OCI-LY7 (cell line): ENCODE measurements around the gene RNF214. TPM values are rescaled to one million over a fixed set of nuclear protein-coding genes. Genes with fewer than 3 reads are reported as not detected.

Experiments
- BruUV-seq: library from RNA; stranded (reverse); fragments of 400-500 nt; replicated peaks from 2 replicates; lab custom pipeline; 2021; lab: Mats Ljungman, UMichigan
- CTCF ChIA-PET: fragments of 300-600 bp; sonication (Branson Sonifier 250); formaldehyde crosslinking; loops from one replicate; lab custom pipeline; 2022; ENCODE audit warnings: antibody characterized with exemption; ENCODE audit not compliant: unreplicated experiment; lab: Charles Lee
- POLR2A ChIA-PET: fragments of 300-600 bp; sonication (Branson Sonifier 250); formaldehyde crosslinking; loops from one replicate; lab custom pipeline; 2022; ENCODE audit warnings: antibody characterized with exemption; lab: Charles Lee
- DNase-seq: peaks from one replicate; pipeline ENCODE4 v3.0.0-alpha.2; 2015; ENCODE audit warnings: low spot score
- H2AFZ ChIP-seq: fragments of 200-600 bp; sonication (generic), shearing (Covaris generic); 2 replicates; pipeline ENCODE4 v1.6.1; 2014; ENCODE audit warnings: mild to moderate bottlenecking, antibody characterized with exemption, low read length, moderate library complexity
- H3K27ac ChIP-seq: fragments of 200-600 bp; sonication (generic); 2 replicates; pipeline ENCODE4 v1.5.1; 2014; ENCODE audit warnings: mixed run types, low read depth, mild to moderate bottlenecking, moderate library complexity, low read length, inconsistent platforms; ENCODE audit not compliant: poor library complexity, severe bottlenecking
- H3K36me3 ChIP-seq: fragments of 200-600 bp; sonication (generic); 2 replicates; pipeline ENCODE4 v1.6.1; 2014; ENCODE audit warnings: mild to moderate bottlenecking, antibody characterized with exemption, low read length, moderate library complexity, mixed read lengths; ENCODE audit not compliant: insufficient read depth
- H3K4me1 ChIP-seq: fragments of 200-600 bp; sonication (generic); 2 replicates; pipeline ENCODE4 v1.5.1; 2014; ENCODE audit warnings: mild to moderate bottlenecking, low read length; ENCODE audit not compliant: insufficient read depth, poor library complexity, severe bottlenecking
- H3K4me2 ChIP-seq: fragments of 200-600 bp; sonication (generic); 2 replicates; pipeline ENCODE4 v1.6.1; 2014; ENCODE audit warnings: mild to moderate bottlenecking, low read length
- H3K4me3 ChIP-seq: fragments of 200-600 bp; sonication (generic); 2 replicates; pipeline ENCODE4 v1.5.1; 2014; ENCODE audit warnings: mild to moderate bottlenecking, low read depth, low read length; ENCODE audit not compliant: poor library complexity, severe bottlenecking
- H3K79me2 ChIP-seq: fragments of 200-600 bp; sonication (generic); 2 replicates; pipeline ENCODE4 v1.6.1; 2016; ENCODE audit warnings: low read depth, mild to moderate bottlenecking, low read length, moderate library complexity, mixed read lengths; ENCODE audit not compliant: insufficient read depth
- H3K9me2 ChIP-seq: fragments of 200-600 bp; sonication (generic); 2 replicates; pipeline ENCODE4 v1.6.1; 2016; ENCODE audit warnings: mild to moderate bottlenecking, low read length, mixed read lengths; ENCODE audit not compliant: insufficient read depth
- H3K9me3 ChIP-seq: fragments of 200-600 bp; sonication (generic); 2 replicates; pipeline ENCODE4 v1.6.1; 2014; ENCODE audit warnings: mild to moderate bottlenecking, mixed run types, low read length, mixed read lengths
- H4K20me1 ChIP-seq: fragments of 200-600 bp; sonication (generic); 2 replicates; pipeline ENCODE4 v1.6.1; 2014; ENCODE audit warnings: mild to moderate bottlenecking, antibody characterized with exemption, low read length, moderate library complexity, mixed read lengths; ENCODE audit not compliant: insufficient read depth
- EZH2phosphoT487 ChIP-seq: fragments of 200-600 bp; sonication (generic); IDR thresholded peaks from 2 replicates; pipeline ENCODE4 v1.6.1; 2018; ENCODE audit warnings: low read depth, borderline replicate concordance, mild to moderate bottlenecking, mixed run types, antibody characterized with exemption, low read length, moderate library complexity, mixed read lengths
- intact Hi-C: fragments of 100-400 bp; cut with micrococcal nuclease; formaldehyde crosslinking; loops from one replicate; pipeline ENCODE4 v1.10.0; 2022; ENCODE audit not compliant: unreplicated experiment
- total RNA-seq, 2 experiments: library from RNA; depleted of rRNA in 1 of 2; stranded (reverse); fragments of >200 nt in 1 of 2; shearing (Covaris generic) in 1 of 2; gene quantifications; 2 replicates each; pipeline ENCODE4 v1.2.3, GENCODE V29; 2014 to 2022
- TF ChIP-seq, protein P1 (sequence below): fragments of 200-600 bp; sonication (generic); conservative IDR thresholded peaks from 2 replicates; pipeline ENCODE4 v1.5.1; 2014; ENCODE audit warnings: mild to moderate bottlenecking, antibody characterized with exemption, low read length, moderate library complexity, mixed read lengths

Gene RNF214
- total RNA-seq, 2 experiments from 2014 or later: 11.2 to 30.2 TPM

DNA sequence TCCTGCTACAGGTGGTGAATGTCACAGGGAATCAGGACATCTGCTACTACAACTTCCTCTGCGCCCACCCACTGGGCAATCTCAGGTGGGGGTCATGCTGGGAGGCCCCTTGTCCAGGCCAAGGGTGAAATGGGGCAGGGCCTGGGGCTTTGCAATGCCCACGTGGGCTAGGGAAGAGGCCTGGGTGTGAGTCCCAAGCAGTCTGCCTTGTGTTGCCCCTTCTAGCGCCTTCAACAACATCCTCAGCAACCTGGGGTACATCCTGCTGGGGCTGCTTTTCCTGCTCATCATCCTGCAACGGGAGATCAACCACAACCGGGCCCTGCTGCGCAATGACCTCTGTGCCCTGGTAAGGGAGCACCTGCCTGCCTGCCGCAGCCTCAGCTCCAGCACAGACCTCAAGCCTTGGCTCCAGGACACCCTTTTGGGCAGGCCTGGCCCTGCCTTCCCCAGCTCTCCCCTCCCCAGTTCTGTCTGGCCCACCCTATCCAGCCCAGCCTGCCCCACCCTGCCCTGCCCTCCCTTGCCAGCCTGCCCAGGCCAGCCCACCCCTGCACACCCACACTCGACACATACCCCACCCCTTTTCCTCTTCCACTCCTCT lies 42.4 kb upstream of the RNF214 start:
- intact Hi-C loops: no loop called here
- Histone ChIP-seq H3K36me3 (peaks cover 35% of the 10 kb centered on the region; the same call in 1 of the 2 replicates), H3K27ac (peak overlapping the region; percentile 44), H3K4me1 (peaks cover 37% of the 10 kb centered on the region), H3K4me3 (peak overlapping the region; percentile 7), H4K20me1 (no peaks in the 10 kb centered on the region), H3K9me3 (no peaks in the 10 kb centered on the region), H2AFZ (peak overlapping the region; percentile 54; the same call in 1 of the 2 replicates), H3K4me2 (peak overlapping the region; percentile 56), H3K9me2 (no peaks in the 10 kb centered on the region), H3K79me2 (no peaks in the 10 kb centered on the region)
- ChIA-PET POLR2A (no interaction called here), CTCF (no interaction called here)
- TF ChIP-seq, protein P1, sequence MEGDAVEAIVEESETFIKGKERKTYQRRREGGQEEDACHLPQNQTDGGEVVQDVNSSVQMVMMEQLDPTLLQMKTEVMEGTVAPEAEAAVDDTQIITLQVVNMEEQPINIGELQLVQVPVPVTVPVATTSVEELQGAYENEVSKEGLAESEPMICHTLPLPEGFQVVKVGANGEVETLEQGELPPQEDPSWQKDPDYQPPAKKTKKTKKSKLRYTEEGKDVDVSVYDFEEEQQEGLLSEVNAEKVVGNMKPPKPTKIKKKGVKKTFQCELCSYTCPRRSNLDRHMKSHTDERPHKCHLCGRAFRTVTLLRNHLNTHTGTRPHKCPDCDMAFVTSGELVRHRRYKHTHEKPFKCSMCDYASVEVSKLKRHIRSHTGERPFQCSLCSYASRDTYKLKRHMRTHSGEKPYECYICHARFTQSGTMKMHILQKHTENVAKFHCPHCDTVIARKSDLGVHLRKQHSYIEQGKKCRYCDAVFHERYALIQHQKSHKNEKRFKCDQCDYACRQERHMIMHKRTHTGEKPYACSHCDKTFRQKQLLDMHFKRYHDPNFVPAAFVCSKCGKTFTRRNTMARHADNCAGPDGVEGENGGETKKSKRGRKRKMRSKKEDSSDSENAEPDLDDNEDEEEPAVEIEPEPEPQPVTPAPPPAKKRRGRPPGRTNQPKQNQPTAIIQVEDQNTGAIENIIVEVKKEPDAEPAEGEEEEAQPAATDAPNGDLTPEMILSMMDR: no peak
- no peak for TF ChIP-seq EZH2phosphoT487
- DNase-seq: peak; percentile 23
- BruUV-seq: no TSS peak

DNA sequence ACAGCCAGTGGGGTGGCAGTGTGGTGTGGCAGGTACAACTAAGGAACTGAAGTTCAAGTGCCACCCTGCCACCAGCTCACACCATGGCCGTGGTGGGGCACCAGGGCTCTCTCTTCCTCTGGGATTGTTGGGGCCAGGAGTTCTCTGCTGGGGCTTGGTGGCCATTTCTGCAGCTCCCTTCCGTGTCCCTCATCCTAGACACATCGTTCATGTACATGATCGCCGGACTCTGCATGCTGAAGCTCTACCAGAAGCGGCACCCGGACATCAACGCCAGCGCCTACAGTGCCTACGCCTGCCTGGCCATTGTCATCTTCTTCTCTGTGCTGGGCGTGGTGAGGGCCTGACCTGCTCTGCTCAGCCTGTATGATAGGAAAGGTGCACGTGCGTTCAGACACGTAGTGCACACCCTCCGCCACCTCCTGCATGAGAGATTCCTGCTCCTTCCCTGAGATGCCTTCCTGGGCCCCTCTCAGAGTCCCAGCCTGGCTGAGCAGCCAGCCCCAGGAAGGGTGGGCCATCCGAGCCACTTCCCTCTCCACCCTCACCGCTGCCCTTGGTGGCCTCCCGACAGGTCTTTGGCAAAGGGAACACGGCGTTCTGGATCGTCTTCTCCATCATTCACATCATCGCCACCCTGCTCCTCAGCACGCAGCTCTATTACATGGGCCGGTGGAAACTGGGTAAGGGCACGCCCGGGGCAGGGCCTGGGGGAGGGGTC lies 40.6 kb upstream of the RNF214 start:
- H3K36me3 ChIP-seq: peaks cover 35% of the 10 kb centered on the region; the same call in 1 of the 2 replicates
- H3K27ac ChIP-seq: no peak overlapping the region
- no peaks in the 10 kb centered on the region for H3K9me3 ChIP-seq
- no peak overlapping the region for H3K4me3 ChIP-seq
- H2AFZ ChIP-seq: no peak overlapping the region
- no peaks in the 10 kb centered on the region for H3K9me2 ChIP-seq
- no peak for TF ChIP-seq EZH2phosphoT487
- TF ChIP-seq, protein P1: no peak
- no peak for DNase-seq
- ChIA-PET POLR2A (interaction anchor here (0.6 to 1.2 kb wide), 2 partner anchors 12 to 43 kb away, joined by 4 to 5 read pairs; no protein-coding TSS in a partner anchor), CTCF (no interaction called here)
- no peaks in the 10 kb centered on the region for H4K20me1 ChIP-seq
- BruUV-seq: no TSS peak
- no peak overlapping the region for H3K4me2 ChIP-seq
- H3K4me1 ChIP-seq: peaks cover 20% of the 10 kb centered on the region
- H3K79me2 ChIP-seq: no peaks in the 10 kb centered on the region
- intact Hi-C loops: no loop called here
